Superior temporal gyrus (tissue), 1 donor: ENCODE measurements around the gene HNRNPA2B1.

Experiments
- DNase-seq: peaks from one replicate; pipeline ENCODE4 v3.0.0-alpha.2; 2016; ENCODE audit errors: extremely low spot score

Gene HNRNPA2B1

DNA sequence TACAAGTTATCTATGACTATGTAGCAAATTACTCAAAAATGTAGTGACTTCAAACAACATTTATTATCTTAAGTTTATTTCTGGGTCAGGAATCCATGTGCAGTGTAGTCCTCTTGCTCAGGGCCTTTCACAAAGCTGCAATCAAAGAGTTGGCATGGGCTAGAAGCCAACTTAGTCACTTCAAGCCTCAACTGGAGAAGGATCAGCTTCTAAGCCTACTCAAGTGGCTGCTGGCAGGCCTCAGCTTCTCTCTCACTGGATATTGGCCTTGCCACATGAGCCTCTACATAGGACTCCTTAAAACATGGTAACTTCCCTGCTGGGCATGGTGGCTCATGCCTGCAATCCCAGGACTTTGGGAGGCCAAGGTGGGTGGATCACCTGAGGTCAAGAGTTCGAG, 53.5 kb downstream of the HNRNPA2B1 start:
- no peak for DNase-seq

- DNase-seq, result no peak
These were observed 55.3 kb downstream of the HNRNPA2B1 start for GRCh38 chr7:26145238-26145637.

- DNase-seq, result no peak
These were observed 56.1 kb downstream of the HNRNPA2B1 start for GRCh38 chr7:26144184-26145080.

- DNase-seq, result no peak
These were observed 57.1 kb downstream of the HNRNPA2B1 start for GRCh38 chr7:26143298-26144048.

DNA sequence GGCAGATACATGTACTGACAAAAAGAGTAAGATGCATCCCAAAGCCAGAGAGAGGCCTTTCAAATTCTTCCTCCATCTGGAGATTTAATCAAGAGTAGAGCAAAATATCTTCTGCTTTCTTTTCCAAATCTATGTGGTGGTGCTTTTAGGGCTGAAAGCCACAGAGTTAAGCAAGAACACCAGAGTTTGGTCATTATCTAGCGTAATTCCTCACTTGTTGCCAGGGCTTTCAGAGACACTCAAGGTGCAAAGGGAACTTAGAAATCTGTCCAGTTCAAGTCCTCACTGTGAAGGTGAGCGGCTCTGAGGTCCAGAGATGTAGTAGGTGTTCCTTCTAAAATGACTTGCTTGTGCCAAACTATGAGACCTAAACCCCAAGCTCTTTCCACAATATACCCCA, 59.5 kb downstream of the HNRNPA2B1 start:
- DNase-seq, result no peak

DNA sequence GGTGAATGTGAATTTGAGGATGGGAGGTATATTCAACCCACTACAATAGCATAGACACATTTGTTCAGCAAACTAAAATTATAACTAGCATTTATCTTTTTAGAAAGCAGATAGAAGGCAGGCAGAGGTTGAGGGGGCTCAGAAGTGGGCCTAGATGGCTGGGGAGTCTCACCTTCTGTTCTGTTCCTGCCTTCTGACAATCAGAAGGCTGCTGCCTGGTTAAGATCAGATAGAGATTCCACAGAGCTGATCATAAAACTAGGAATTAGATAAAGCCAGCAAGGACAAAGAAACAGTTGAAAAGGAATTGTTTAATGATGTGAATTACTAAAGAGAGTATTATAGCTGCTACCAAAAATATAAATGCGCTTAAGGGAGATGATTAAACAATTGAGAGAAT, 60.2 kb downstream of the HNRNPA2B1 start:
- no peak for DNase-seq
